Dedifferentiated amniotic fluid mesenchymal stem cell (primary cell): ENCODE measurements around the gene PTK6.

Experiments used
- DNase-seq: peaks from one replicate; pipeline ENCODE4 v3.0.0-alpha.2; 2016; ENCODE audit errors: extremely low spot score

Gene PTK6

GRCh38 chr20:63543131-63543530 is 6.0 kb upstream of the PTK6 start:
- no peak for DNase-seq

DNA sequence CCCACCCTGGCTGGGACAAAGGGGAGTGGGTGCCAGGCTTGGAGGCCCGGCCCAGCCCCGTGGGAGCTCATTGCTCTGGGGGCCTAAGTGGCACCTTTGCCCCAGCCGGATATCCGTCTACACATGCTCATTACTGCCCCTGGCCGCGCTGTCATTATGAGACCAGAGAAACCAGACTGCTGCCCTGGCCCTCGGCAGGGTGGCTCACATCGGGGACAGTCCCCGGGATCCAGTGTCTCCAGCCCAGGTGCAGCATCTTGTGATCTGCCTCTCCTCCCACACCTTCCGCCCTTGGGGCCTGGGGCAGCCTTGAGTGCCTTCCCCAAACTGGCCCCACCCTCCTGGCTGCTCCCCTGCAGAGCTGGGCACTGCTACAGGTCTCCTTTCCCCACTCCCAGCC is 5.5 kb upstream of the PTK6 start:
- no peak for DNase-seq

GRCh38 chr20:63542031-63542559 is 4.9 kb upstream of the PTK6 start:
- DNase-seq, result no peak

- no peak for DNase-seq
Measured at GRCh38 chr20:63541371-63541770, 4.2 kb upstream of the PTK6 start.

- DNase-seq, result no peak
Measured at GRCh38 chr20:63540417-63541186, 3.4 kb upstream of the PTK6 start.

GRCh38 chr20:63539441-63540370 is 2.5 kb upstream of the PTK6 start:
- DNase-seq, result no peak

DNA sequence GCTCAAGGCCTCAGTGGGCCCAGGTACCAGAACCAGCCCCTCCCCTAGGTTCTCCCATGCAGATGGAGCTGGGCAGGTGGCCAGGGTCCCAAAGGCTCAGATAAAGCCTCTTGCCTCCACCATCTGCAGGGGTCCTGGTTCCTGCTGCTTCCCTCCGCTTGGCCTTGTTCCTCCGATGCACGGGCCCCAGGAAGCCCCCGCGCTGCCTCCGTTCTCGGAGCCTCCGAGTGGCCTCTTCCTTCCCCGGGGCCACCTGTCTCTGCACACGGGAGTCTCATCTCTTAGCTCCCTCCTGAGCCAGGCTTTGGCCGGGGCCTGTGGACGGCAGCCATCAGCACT is 1.9 kb upstream of the PTK6 start:
- DNase-seq, result no peak

- no peak for DNase-seq
Measured at GRCh38 chr20:63538204-63539091, 1.3 kb upstream of the PTK6 start.

DNA sequence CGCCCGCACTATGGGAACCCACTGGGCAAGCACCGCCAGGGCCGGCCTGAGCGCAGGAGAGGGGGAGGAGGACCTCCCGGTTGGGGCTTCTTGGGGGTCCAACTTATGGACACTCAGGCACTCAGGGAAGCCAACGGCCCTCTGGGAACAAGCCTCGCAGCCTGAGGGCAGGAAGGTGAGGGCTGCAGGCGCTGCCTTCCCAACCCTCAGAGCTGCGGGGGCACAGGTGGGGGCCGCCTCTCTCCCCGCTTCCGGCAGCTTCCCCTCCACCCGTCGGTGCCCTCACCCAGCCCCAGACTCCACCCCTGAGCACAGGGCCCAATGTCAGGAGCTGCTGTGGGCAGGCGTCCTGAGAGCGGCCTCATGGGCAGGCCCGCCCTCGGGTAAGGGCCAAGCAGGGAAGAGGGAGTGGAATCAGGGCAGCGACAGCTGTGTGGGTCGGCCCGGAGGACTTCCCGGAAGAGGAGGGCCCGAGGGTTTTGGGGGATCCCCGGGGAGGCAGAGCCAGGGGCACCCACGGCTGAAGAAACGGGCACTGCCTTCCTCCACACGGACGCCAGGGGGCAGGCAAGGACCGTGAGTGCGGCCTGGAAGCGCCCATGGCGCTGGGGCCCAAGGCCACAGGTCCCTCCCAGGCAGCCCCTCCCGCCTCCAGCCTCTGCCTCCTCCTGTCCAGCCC is 488 bp upstream of the PTK6 start:
- peak; percentile 85 for DNase-seq

GRCh38 chr20:63536241-63536977 is 767 bp downstream of the PTK6 start:
- no peak for DNase-seq

GRCh38 chr20:63534831-63535651 is 2.1 kb downstream of the PTK6 start:
- DNase-seq, result no peak

DNA sequence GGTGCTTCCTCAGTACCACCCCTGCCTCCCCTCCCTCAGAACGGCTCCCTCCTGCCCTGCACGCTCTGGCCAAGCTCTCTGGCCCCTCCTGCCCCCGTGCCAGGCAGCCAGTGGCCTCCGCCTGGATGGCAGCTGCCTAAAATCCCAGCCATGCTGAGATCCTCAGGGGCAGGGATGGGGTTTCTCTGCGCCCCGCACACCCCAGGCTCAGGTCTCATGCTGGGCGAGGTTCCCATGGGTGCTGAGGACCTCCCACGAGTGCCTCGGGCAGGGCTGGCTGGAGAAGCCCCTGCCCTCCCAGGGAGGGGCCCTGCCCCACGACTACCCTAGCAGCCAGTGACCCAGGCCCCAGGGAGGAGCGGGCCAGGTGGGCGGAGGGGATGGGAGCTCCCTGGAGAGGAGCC is 2.7 kb downstream of the PTK6 start:
- no peak for DNase-seq

DNA sequence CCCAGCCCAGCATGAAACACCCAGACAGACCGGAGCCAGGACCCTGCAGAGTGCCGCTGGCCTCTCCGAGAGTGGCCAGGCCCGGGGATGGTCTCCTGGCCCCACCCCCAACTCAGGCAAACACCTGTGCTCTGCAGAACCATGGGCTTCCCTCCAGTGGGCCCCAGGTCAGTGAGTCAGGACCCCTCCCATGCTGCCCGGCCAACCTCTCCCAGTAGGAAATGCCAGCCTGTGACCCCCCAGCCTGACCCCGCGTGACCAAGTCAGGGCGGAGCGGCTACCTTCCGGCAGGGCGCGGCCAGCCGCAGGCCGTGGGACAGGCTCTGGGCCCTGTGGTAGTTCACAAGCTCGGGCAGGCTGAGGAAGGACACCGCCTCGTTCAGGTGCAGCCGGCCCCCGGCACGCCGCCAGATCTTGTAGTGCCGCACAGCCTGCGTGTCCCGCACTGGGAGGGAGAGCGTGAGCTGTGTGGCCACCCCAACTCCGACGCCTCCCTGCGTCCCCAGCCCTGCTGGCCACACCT is 3.2 kb downstream of the PTK6 start:
- DNase-seq, result no peak

GRCh38 chr20:63533388-63533787 is 3.8 kb downstream of the PTK6 start:
- no peak for DNase-seq

DNA sequence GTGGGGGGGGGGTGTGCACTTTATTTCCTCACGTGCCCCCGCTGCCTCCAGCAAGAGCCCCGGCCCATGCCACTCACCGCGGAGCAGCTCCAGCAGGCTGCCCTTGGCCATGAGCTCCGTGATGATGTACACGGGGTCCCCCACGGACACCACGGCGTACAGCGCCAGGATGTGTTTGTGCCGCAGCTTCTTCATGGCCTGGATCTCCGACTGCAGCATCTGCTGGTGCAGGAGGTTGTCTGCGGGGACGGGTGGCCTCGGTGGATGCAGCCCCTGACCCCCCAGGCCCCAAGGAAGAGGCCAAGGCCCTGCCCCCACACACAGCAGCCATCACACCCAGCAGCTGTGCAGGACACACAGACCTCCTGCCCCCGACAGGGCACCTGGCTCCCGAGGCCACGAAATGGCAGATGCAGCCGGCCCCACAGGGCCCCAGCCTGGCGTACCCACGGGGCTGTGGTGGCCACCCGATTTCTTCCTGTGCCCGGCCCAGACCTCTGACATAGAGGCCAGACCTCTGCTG is 4.7 kb downstream of the PTK6 start:
- no peak for DNase-seq

DNA sequence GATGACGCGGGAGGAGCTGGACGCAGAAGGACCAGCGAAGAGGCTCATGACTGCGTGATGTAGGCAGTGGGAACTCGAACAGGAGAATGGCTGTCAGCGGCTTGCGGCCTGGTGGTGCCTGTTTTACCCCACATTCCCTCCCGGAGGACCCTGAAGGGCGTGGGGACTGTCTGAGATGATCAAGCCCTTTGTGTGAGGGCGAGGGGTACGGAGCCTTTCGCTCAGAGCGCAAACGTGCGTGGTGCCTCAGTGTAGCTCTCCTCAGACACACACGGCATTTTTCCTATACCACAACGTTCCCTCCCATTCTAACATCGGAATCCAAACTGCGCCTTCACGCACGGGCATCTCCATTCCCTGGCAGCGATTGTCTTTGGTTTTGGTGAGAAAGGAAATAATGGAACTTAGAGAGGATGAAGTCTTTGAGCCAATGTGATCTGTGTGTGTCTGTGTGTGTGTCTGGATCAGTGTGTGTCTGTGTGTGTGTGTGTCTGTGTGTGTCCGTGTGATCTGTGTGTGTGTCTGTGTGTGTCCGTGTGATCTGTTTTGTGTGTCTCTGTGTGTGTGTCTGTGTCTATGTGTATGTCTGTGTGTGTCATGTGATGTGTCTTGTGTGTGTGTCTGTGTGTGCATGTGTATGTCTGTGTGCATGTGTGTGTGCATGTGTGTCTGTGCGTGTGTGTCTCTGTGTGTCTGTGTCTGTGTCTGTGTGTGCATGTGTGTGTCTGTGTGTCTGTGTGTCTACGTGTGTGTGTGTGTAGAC is 5.3 kb downstream of the PTK6 start:
- DNase-seq, result no peak

DNA sequence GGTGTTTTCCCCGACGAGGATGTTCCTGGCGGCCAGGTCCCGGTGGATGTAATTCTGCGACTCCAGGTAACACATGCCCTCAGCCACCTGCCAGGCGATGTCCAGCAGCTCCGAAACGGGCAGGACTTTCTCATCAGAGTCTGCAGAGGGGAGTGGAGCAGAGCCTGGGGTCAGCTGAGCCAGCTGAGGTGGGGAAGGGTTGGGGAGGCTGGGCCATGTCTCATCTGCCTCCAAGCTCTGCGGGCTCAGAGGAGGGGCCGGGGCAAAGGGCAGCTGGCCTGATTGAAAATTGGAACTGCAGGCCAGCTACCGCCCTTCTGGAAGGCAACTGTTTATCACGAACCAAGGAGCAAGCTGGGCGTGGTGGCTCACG is 6.4 kb downstream of the PTK6 start:
- DNase-seq, result no peak
